Naive thymus-derived CD4-positive, alpha-beta T cell (primary cell): ENCODE results near the gene GSG1L. TPM values are rescaled to one million over a fixed set of nuclear protein-coding genes. Genes with fewer than 3 reads are reported as not detected.
A peak's percentile ranks its signal among the peaks of the same experiment; 100 is the strongest.

Experiments
- ATAC-seq: fragments of 150-1000 bp; cut with Tn5 transposase; 2 replicates; pipeline ENCODE4 v1.10.0; 2021; ENCODE audit warnings: mild to moderate bottlenecking, moderate library complexity
- CTCF ChIA-PET: fragments of 350-600 bp; sonication (Branson Sonifier 250); formaldehyde crosslinking; loops from one replicate; lab custom pipeline; 2021; ENCODE audit warnings: antibody characterized with exemption; lab: Charles Lee
- POLR2A ChIA-PET: fragments of 350-600 bp; sonication (Branson Sonifier 250); formaldehyde crosslinking; loops from one replicate; lab custom pipeline; 2021; ENCODE audit warnings: antibody characterized with exemption, inconsistent platforms; lab: Charles Lee
- DNase-seq, 9 donors: peaks; one replicate each; pipeline versions ENCODE4 v3.0.0 to v3.0.0-alpha.2; 2020 to 2022; ENCODE audit warnings: mixed read lengths in 1 of 9
- H3K27ac ChIP-seq: one replicate; pipeline ENCODE4 v1.7.0; 2013; ENCODE audit warnings: mild to moderate bottlenecking, low read depth, low read length, moderate library complexity
- H3K27me3 ChIP-seq, 2 donors: one replicate each; pipeline ENCODE4 v1.7.0; 2013; ENCODE audit warnings: low read length in 2 of 2, mild to moderate bottlenecking in 2 of 2, moderate library complexity in 2 of 2; ENCODE audit not compliant: control insufficient read depth in 2 of 2, insufficient read depth in 2 of 2
- H3K36me3 ChIP-seq, 3 experiments: 1 replicate in 2 of 3; 2 replicates in 1 of 3; pipeline ENCODE4 v1.7.0; 2013; ENCODE audit warnings: low read length in 3 of 3, mild to moderate bottlenecking in 3 of 3, moderate library complexity in 1 of 3; ENCODE audit not compliant: insufficient read depth in 3 of 3, control insufficient read depth in 2 of 3
- H3K4me1 ChIP-seq, 2 donors: one replicate each; pipeline ENCODE4 v1.7.0; 2013; ENCODE audit warnings: low read length in 2 of 2, mild to moderate bottlenecking in 2 of 2, moderate library complexity in 1 of 2; ENCODE audit not compliant: control insufficient read depth in 2 of 2, insufficient read depth in 2 of 2
- H3K4me3 ChIP-seq: 2 replicates; pipeline ENCODE4 v1.7.0; 2013; ENCODE audit warnings: mild to moderate bottlenecking, low read length
- H3K9me3 ChIP-seq, 3 experiments: 1 replicate in 2 of 3; 2 replicates in 1 of 3; pipeline ENCODE4 v1.7.0; 2013; ENCODE audit warnings: low read length in 3 of 3; ENCODE audit not compliant: control insufficient read depth in 2 of 3
- H3K27ac Mint-ChIP-seq, 9 donors: one replicate each; pipeline ENCODE4 v1.8.0; 2020 to 2022; ENCODE audit warnings: mixed read lengths in 9 of 9, mild to moderate bottlenecking in 8 of 9, moderate library complexity in 5 of 9, inconsistent platforms in 2 of 9
- H3K27me3 Mint-ChIP-seq, 5 donors: one replicate each; pipeline ENCODE4 v1.8.0; 2021 to 2022; ENCODE audit warnings: mixed read lengths in 5 of 5, mild to moderate bottlenecking in 1 of 5
- H3K36me3 Mint-ChIP-seq, 5 donors: one replicate each; pipeline ENCODE4 v1.8.0; 2020 to 2022; ENCODE audit warnings: mixed read lengths in 5 of 5, mild to moderate bottlenecking in 3 of 5, inconsistent platforms in 1 of 5
- H3K4me1 Mint-ChIP-seq, 7 donors: one replicate each; pipeline ENCODE4 v1.8.0; 2020 to 2022; ENCODE audit warnings: mixed read lengths in 7 of 7, mild to moderate bottlenecking in 3 of 7, inconsistent platforms in 1 of 7
- H3K4me3 Mint-ChIP-seq, 10 donors: one replicate each; pipeline ENCODE4 v1.8.0; 2020 to 2022; ENCODE audit warnings: mild to moderate bottlenecking in 10 of 10, mixed read lengths in 10 of 10, moderate library complexity in 6 of 10, inconsistent platforms in 2 of 10
- H3K9me3 Mint-ChIP-seq, 11 donors: one replicate each; pipeline ENCODE4 v1.8.0; 2020 to 2022; ENCODE audit warnings: mixed read lengths in 11 of 11, mild to moderate bottlenecking in 4 of 11, inconsistent platforms in 1 of 11, moderate library complexity in 1 of 11
- intact Hi-C, 2 donors: fragments of 100-400 bp; cut with micrococcal nuclease; formaldehyde crosslinking; loops; one replicate each; pipeline ENCODE4 v1.15.1; 2023
- polyA plus RNA-seq, 2 donors: library from polyadenylated mRNA; unstranded; fragments of 300-500 nt; fragmentation: Illumina TruSeq; gene quantifications; one replicate each; pipeline ENCODE4 v1.2.3, GENCODE V29; 2021
- total RNA-seq, 6 experiments: library from RNA in 5 of 6; stranded (reverse) in 5 of 6; gene quantifications; 1 replicate in 5 of 6; 2 replicates in 1 of 6; pipeline ENCODE4 v1.2.3 and lab custom pipeline; 2021 to 2026

GSG1L gene
- total and polyA plus RNA-seq, 7 experiments from 2014 or later, result 0.10 TPM; not detected in 6

- Mint-ChIP-seq H3K4me1 (peaks cover 0 to 9% (median 5%) of the 10 kb centered on the region in 7 donors), H3K27ac (no peak overlapping the region), H3K9me3 (peaks cover 0 to 3% (median 0%) of the 10 kb centered on the region in 11 donors), H3K4me3 (no peak overlapping the region), H3K27me3 (peaks cover 3 to 49% (median 30%) of the 10 kb centered on the region in 5 donors), H3K36me3 (no peaks in the 10 kb centered on the region)
- intact Hi-C loops, result no loop called here
- Histone ChIP-seq H3K27me3 (no peaks in the 10 kb centered on the region), H3K9me3 (no peaks in the 10 kb centered on the region), H3K27ac (no peak overlapping the region), H3K36me3 (no peaks in the 10 kb centered on the region), H3K4me3 (no peak overlapping the region), H3K4me1 (no peaks in the 10 kb centered on the region)
- no peak for ATAC-seq
- no peak for DNase-seq
- ChIA-PET POLR2A (no interaction called here), CTCF (no interaction called here)
Observed at GRCh38 chr16:27799896-27800295, 263.6 kb downstream of the GSG1L start.

DNA sequence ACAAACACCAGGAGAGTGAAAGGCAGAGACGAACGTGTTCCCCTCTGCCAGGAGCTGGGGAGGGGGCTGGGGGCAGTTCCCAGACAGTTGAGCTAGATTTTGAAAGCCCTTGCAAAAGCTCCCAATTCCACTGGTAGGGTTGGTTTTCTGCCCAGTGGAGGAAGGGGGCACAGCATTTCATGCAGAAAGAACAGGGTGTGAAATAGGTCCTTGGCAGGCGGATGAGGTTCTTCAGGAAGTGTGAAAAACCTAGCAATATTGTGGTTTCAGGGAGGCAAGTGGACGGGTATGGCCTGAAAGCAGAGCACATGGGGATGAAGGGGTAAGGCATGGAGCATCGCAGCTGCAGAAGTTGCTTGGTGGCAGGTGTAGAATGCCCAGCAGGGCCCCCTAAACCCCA is 265.3 kb downstream of the GSG1L start:
- H3K4me1 ChIP-seq, result no peaks in the 10 kb centered on the region
- H3K36me3 ChIP-seq, result no peaks in the 10 kb centered on the region
- H3K9me3 Mint-ChIP-seq, result peaks cover 0 to 2% (median 0%) of the 10 kb centered on the region in 11 donors
- peaks cover 0 to 36% (median 18%) of the 10 kb centered on the region in 5 donors for H3K27me3 Mint-ChIP-seq
- DNase-seq (no peak), ATAC-seq (no peak)
- H3K4me1 Mint-ChIP-seq, result no peaks in the 10 kb centered on the region
- H3K36me3 Mint-ChIP-seq, result no peaks in the 10 kb centered on the region
- no peak overlapping the region for H3K27ac Mint-ChIP-seq
- no peaks in the 10 kb centered on the region for H3K27me3 ChIP-seq
- no peak overlapping the region for H3K4me3 Mint-ChIP-seq
- no peak overlapping the region for H3K4me3 ChIP-seq
- intact Hi-C loops, result no loop called here
- no peak overlapping the region for H3K27ac ChIP-seq
- ChIA-PET POLR2A (no interaction called here), CTCF (interaction anchor here (0.8 kb wide), 1 partner anchor 153 kb away, joined by 3 read pairs; no protein-coding TSS in a partner anchor)
- H3K9me3 ChIP-seq, result no peaks in the 10 kb centered on the region

GRCh38 chr16:27795992-27796614 is 267.4 kb downstream of the GSG1L start:
- H3K4me1 ChIP-seq, result no peaks in the 10 kb centered on the region
- peaks cover 0 to 2% (median 0%) of the 10 kb centered on the region in 11 donors for H3K9me3 Mint-ChIP-seq
- intact Hi-C loops, result no loop called here
- no peaks in the 10 kb centered on the region for H3K9me3 ChIP-seq
- H3K36me3 ChIP-seq, result no peaks in the 10 kb centered on the region
- H3K4me3 ChIP-seq, result no peak overlapping the region
- no peaks in the 10 kb centered on the region for H3K27me3 ChIP-seq
- CTCF ChIA-PET, result no interaction called here
- no peak for ATAC-seq
- no peak overlapping the region for H3K27ac ChIP-seq
- H3K4me1 Mint-ChIP-seq, result no peaks in the 10 kb centered on the region
- peaks cover 0 to 21% (median 20%) of the 10 kb centered on the region in 5 donors for H3K27me3 Mint-ChIP-seq
- POLR2A ChIA-PET, result no interaction called here
- DNase-seq, result peak in 4 of 9 donors; percentile 2 to 37 (median 7)
- H3K27ac Mint-ChIP-seq, result no peak overlapping the region
- H3K4me3 Mint-ChIP-seq, result no peak overlapping the region
- no peaks in the 10 kb centered on the region for H3K36me3 Mint-ChIP-seq

- no peak overlapping the region for H3K27ac ChIP-seq
- DNase-seq, result no peak
- ATAC-seq, result no peak
- H3K27me3 ChIP-seq, result no peaks in the 10 kb centered on the region
- H3K4me1 ChIP-seq, result no peaks in the 10 kb centered on the region
- no peak overlapping the region for H3K4me3 ChIP-seq
- intact Hi-C loops, result no loop called here
- ChIA-PET POLR2A (no interaction called here), CTCF (no interaction called here)
- H3K9me3 Mint-ChIP-seq, result peaks cover 0 to 2% (median 0%) of the 10 kb centered on the region in 11 donors
- H3K4me1 Mint-ChIP-seq, result no peaks in the 10 kb centered on the region
- H3K9me3 ChIP-seq, result no peaks in the 10 kb centered on the region
- no peaks in the 10 kb centered on the region for H3K36me3 Mint-ChIP-seq
- H3K4me3 Mint-ChIP-seq, result no peak overlapping the region
- H3K36me3 ChIP-seq, result no peaks in the 10 kb centered on the region
- H3K27me3 Mint-ChIP-seq, result peaks cover 0 to 21% (median 15%) of the 10 kb centered on the region in 5 donors
- no peak overlapping the region for H3K27ac Mint-ChIP-seq
Observed at GRCh38 chr16:27793249-27793622, 270.3 kb downstream of the GSG1L start.

DNA sequence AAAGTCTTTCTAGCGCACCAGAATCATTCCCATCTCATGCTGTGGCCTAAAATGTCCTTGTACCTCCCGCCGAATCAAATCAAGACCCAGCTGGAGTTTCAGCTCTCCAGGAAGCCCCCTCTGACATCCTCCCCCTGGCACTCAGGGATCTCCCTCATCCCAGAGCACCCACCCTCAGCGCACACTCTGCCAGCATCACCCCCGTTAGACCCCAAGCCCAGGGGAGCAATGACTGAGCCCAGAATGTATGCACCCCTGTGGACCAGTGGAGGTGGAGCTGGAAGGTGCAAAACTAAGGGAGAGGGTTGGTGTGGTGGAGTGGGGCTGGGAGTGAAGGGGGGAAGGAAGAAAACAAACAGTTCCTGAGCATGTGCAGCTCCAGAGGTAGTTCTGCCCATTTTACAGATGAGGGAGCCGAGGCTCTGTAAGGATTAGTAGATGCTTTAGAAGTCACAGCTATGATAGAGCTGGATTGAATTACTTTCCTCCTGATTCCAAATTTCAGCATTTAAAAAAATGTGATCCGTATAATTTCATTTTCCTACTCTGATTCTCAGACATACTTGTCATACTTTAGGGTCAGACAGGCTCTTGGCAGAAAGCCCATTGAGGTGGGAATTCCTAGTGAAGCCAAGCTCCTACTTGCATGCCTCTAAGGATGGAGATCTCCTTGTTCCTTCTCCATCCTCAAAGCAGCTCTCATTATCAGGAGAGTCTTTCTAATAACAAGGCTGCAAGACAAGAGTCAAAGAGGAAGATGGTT is 270.8 kb downstream of the GSG1L start:
- H3K9me3 Mint-ChIP-seq, result peaks cover 0 to 2% (median 0%) of the 10 kb centered on the region in 11 donors
- no peak overlapping the region for H3K4me3 ChIP-seq
- ChIA-PET POLR2A (no interaction called here), CTCF (no interaction called here)
- H3K27ac ChIP-seq, result no peak overlapping the region
- peaks cover 0 to 21% (median 15%) of the 10 kb centered on the region in 5 donors for H3K27me3 Mint-ChIP-seq
- no peak overlapping the region for H3K27ac Mint-ChIP-seq
- H3K9me3 ChIP-seq, result no peaks in the 10 kb centered on the region
- no peaks in the 10 kb centered on the region for H3K4me1 Mint-ChIP-seq
- no peaks in the 10 kb centered on the region for H3K36me3 Mint-ChIP-seq
- DNase-seq, result no peak
- H3K27me3 ChIP-seq, result no peaks in the 10 kb centered on the region
- no peaks in the 10 kb centered on the region for H3K4me1 ChIP-seq
- no peaks in the 10 kb centered on the region for H3K36me3 ChIP-seq
- intact Hi-C loops, result no loop called here
- H3K4me3 Mint-ChIP-seq, result no peak overlapping the region
- no peak for ATAC-seq

- intact Hi-C loops, result no loop called here
- no peak for DNase-seq
- peaks cover 0 to 16% (median 9%) of the 10 kb centered on the region in 5 donors for H3K27me3 Mint-ChIP-seq
- H3K4me1 ChIP-seq, result no peaks in the 10 kb centered on the region
- H3K4me3 Mint-ChIP-seq, result no peak overlapping the region
- ATAC-seq, result no peak
- H3K27ac Mint-ChIP-seq, result no peak overlapping the region
- peaks cover 0 to 2% (median 0%) of the 10 kb centered on the region in 11 donors for H3K9me3 Mint-ChIP-seq
- no peaks in the 10 kb centered on the region for H3K36me3 Mint-ChIP-seq
- H3K27me3 ChIP-seq, result no peaks in the 10 kb centered on the region
- POLR2A ChIA-PET, result no interaction called here
- no peak overlapping the region for H3K4me3 ChIP-seq
- H3K4me1 Mint-ChIP-seq, result no peaks in the 10 kb centered on the region
- no peaks in the 10 kb centered on the region for H3K36me3 ChIP-seq
- H3K9me3 ChIP-seq, result no peaks in the 10 kb centered on the region
- H3K27ac ChIP-seq, result no peak overlapping the region
- CTCF ChIA-PET, result no interaction called here
Observed at GRCh38 chr16:27791404-27791719, 272.2 kb downstream of the GSG1L start.
